Left lung (tissue), 10 donors: ENCODE data around the gene RAB11FIP5. TPM values are rescaled to one million over a fixed set of nuclear protein-coding genes. Genes with fewer than 3 reads are reported as not detected.
A peak's percentile ranks its signal among the peaks of the same experiment; 100 is the strongest.

Experiments used
- ATAC-seq: fragments of 200-7000 bp; cut with Tn5 transposase; one replicate; pipeline ENCODE4 v1.9.1; 2020; ENCODE audit warnings: moderate library complexity
- DNase-seq, 4 donors: peaks; one replicate each; pipeline ENCODE4 v3.0.0-alpha.2; 2013 to 2020
- H3K27ac ChIP-seq, 2 donors: fragments of 200-600 bp; sonication (generic) in 1 of 2; one replicate each; pipeline versions ENCODE4 v1.5.0 to v1.8.0; 2020 to 2021
- H3K27me3 ChIP-seq, 2 donors: fragments of 200-600 bp; sonication (generic) in 1 of 2; one replicate each; pipeline versions ENCODE4 v1.5.0 to v1.8.0; 2020 to 2021
- H3K36me3 ChIP-seq, 2 donors: fragments of 200-600 bp; sonication (generic) in 1 of 2; one replicate each; pipeline versions ENCODE4 v1.5.0 to v1.8.0; 2020 to 2021
- H3K4me1 ChIP-seq, 2 donors: fragments of 200-600 bp; one replicate each; pipeline ENCODE4 v1.8.0; 2021
- H3K4me3 ChIP-seq, 2 donors: fragments of 200-600 bp; sonication (generic) in 1 of 2; one replicate each; pipeline versions ENCODE4 v1.5.0 to v1.8.0; 2020 to 2021; ENCODE audit warnings: mild to moderate bottlenecking in 1 of 2
- H3K9me3 ChIP-seq, 2 donors: fragments of 200-600 bp; sonication (generic) in 1 of 2; one replicate each; pipeline versions ENCODE4 v1.5.0 to v1.8.0; 2020 to 2021
- CTCF ChIP-seq, 2 donors: fragments of 200-600 bp; sonication (generic) in 1 of 2; IDR thresholded peaks; one replicate each; pipeline versions ENCODE4 v1.5.0 to v1.8.0; 2021; ENCODE audit warnings: antibody characterized with exemption in 2 of 2
- intact Hi-C, 2 donors: fragments of 100-400 bp; cut with DNase I; formaldehyde crosslinking; loops; one replicate each; pipeline versions ENCODE4 v1.11.2 to v1.14.2; 2022
- polyA plus RNA-seq, 6 donors: library from polyadenylated mRNA; unstranded; fragments of 120-200 nt; gene quantifications; one replicate each; pipeline ENCODE4 v1.2.1, GENCODE V29; 2013; ENCODE audit not compliant: insufficient read length in 6 of 6
- total RNA-seq, 2 donors: library from RNA; stranded (reverse); fragmentation: NEBNext Ultra II Directional; extraction: Animal tissue kit (Norgen Biotek cat#: 25700); gene quantifications; one replicate each; pipeline ENCODE4 v1.2.1, GENCODE V29; 2021
- donor health status: DM: no; HTN: yes; CAD: no.
- donor health status: DM: no; HTN: no; CAD: no.

The RAB11FIP5 gene
- total and polyA plus RNA-seq, 8 donors = 8.5 to 29.8 (median 14.2) TPM

- DNase-seq = no peak
- H3K4me3 ChIP-seq = no peak overlapping the region
- no peak overlapping the region for H3K27ac ChIP-seq
- peaks cover 0 to 20% of the 10 kb centered on the region in 2 donors for H3K4me1 ChIP-seq
- no peak for ATAC-seq
- TF ChIP-seq CTCF (IDR thresholded peaks at IDR 0.05) = no peak
- H3K36me3 ChIP-seq = no peaks in the 10 kb centered on the region
- intact Hi-C loops = no loop called here
- no peaks in the 10 kb centered on the region for H3K9me3 ChIP-seq
- peaks cover 0 to 32% of the 10 kb centered on the region in 2 donors for H3K27me3 ChIP-seq
Measured at GRCh38 chr2:73116182-73116960, 3.6 kb upstream of the RAB11FIP5 start.

GRCh38 chr2:73114273-73114867, 1.6 kb upstream of the RAB11FIP5 start:
- DNase-seq = no peak
- intact Hi-C loops = no loop called here
- no peak overlapping the region for H3K4me3 ChIP-seq
- no peak for TF ChIP-seq CTCF (IDR thresholded peaks at IDR 0.05)
- peaks cover 4 to 31% of the 10 kb centered on the region in 2 donors for H3K4me1 ChIP-seq
- H3K9me3 ChIP-seq = no peaks in the 10 kb centered on the region
- ATAC-seq = no peak
- peaks cover 0 to 48% of the 10 kb centered on the region in 2 donors for H3K27me3 ChIP-seq
- no peaks in the 10 kb centered on the region for H3K36me3 ChIP-seq
- H3K27ac ChIP-seq = no peak overlapping the region

GRCh38 chr2:73112026-73112912, 479 bp downstream of the RAB11FIP5 start:
- Histone ChIP-seq H3K36me3 (no peaks in the 10 kb centered on the region), H3K27me3 (peaks cover 0 to 48% of the 10 kb centered on the region in 2 donors), H3K4me1 (peaks cover 9 to 37% of the 10 kb centered on the region in 2 donors), H3K4me3 (peak overlapping the region; percentile 59 to 82), H3K9me3 (no peaks in the 10 kb centered on the region), H3K27ac (peak overlapping the region; percentile 69 to 87)
- intact Hi-C loops = no loop called here
- DNase-seq (peak in 2 of 4 donors; percentile 44 to 84), ATAC-seq (peak; percentile 39)
- TF ChIP-seq CTCF (IDR thresholded peaks at IDR 0.05) = no peak

- ATAC-seq = peak; percentile 60
- TF ChIP-seq CTCF (IDR thresholded peaks at IDR 0.05) = no peak
- Histone ChIP-seq H3K4me3 (peak overlapping the region; percentile 59 to 82), H3K9me3 (no peaks in the 10 kb centered on the region), H3K27me3 (peaks cover 0 to 48% of the 10 kb centered on the region in 2 donors), H3K36me3 (no peaks in the 10 kb centered on the region), H3K4me1 (peaks cover 12 to 39% of the 10 kb centered on the region in 2 donors), H3K27ac (peak overlapping the region; percentile 69 to 87)
- intact Hi-C loops = no loop called here
- DNase-seq = peak in 1 of 4 donors; percentile 19
Measured at GRCh38 chr2:73111073-73112025, 1.4 kb downstream of the RAB11FIP5 start.
